HG03521 (cell line): ENCODE measurements around the gene GPR78.
"Not testable (repeated sequence)": the region's sequence is repeated elsewhere in the genome, so short reads cannot be mapped to it uniquely, and the experiment has no call there.

ENCODE experiments used
- ATAC-seq: cut with Tn5 transposase; IDR thresholded peaks from one replicate; pipeline ENCODE4 v1.9.1; 2021; ENCODE audit warnings: mild to moderate bottlenecking, moderate library complexity; ENCODE audit not compliant: unreplicated experiment

GPR78 gene

DNA sequence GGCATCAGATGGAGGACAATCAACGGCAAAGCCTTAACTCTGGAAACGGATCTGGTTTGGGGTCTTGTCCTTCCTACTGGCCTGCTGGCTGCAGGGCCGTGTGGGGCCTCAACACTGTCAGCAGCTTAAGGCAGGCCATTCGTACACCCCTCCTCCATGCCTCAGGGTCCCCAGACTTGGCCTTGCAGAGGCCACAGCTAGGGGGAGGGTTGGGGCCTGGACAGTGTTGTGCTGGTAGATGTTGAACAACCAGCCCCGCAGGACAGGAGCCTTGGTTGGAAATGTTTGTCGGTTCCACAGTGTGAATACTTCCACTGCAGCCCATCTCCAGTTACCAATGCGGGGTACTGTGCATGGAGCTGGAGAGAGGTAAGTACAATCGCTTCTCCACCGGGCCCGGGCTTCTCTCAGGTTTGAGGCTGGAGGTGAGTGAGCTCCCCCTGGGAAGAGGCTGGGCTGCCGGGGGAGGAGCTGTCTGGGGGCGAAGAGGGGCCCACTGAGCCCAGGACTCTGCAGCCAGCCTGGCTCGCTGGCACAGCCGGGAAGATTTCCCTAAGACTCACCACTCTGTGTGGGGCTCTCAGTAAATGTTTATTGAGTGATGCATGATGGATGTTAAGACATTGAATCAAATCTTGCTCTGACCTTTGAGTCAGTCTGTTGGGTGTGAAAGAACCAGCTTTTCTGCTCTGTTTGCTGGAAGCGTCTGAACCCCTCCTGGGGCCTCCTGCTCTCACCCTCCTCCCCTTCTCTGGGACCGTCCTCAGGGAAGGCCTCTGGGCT is 19.7 kb upstream of the GPR78 start:
- no peak for ATAC-seq

DNA sequence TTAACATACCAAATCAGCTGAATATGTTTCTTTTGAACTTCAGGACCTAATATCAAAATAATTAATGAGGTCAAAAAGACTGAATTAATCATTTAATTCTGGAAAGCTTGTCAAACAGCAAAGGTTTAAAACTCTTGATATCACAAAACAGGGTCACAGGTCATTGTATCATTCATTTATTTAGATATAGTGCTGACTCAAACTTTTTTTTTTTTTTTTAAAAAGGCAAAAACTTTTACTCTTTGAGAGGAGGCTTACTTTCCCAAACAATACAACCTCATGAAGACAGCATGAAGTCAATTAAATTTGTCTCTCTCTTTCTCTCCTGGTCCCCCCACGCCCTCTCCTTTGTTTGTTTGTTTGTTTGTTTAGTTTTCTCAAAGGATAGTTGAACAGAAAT is 15.6 kb upstream of the GPR78 start:
- ATAC-seq = no peak

DNA sequence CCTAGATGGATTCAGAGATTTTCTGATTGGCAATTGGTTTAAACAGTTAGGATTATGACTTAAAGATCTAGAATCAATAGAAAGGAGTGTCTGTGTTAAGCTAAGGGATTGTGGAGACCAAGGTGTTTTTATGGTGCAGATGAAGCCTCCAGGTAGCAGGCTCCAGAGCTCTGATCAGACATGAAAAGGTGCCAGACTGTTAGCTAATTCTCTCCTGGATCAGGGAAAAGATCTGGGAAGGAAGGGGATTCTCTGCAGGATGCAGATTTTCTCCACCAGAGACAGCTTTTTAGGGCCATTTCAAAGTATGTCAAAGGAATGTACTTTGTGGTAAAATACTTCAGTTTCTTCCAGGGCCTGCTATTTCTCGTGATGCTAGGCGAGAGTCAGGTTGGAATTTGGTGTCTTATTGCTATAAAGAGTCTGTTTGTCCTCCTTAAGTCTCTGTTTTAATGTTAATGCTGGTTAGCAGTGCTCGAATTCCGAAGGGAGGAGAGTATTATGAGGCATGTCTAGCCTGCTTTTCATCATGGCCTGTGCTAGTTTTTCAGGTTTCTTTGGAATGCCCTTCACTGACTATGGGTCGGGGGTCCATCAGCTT is 12.0 kb upstream of the GPR78 start:
- no peak for ATAC-seq

DNA sequence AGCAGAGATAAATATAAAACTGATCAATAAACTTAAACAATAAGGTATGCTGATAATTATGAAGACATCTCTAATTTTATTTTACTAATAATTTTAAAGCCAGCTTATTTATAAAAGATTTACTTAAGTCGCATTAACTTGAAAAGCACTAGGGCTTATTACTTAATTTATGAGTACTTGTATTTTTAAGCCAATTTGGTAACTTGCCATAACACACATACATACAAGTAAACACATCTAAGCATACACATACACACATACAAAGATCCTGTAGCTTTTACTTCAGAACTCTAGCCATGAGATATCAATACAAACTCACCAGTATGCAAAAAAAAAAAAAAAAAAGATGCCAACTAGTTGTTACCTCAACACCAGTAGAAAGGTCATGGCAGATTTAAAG is 10.0 kb upstream of the GPR78 start:
- no peak for ATAC-seq

DNA sequence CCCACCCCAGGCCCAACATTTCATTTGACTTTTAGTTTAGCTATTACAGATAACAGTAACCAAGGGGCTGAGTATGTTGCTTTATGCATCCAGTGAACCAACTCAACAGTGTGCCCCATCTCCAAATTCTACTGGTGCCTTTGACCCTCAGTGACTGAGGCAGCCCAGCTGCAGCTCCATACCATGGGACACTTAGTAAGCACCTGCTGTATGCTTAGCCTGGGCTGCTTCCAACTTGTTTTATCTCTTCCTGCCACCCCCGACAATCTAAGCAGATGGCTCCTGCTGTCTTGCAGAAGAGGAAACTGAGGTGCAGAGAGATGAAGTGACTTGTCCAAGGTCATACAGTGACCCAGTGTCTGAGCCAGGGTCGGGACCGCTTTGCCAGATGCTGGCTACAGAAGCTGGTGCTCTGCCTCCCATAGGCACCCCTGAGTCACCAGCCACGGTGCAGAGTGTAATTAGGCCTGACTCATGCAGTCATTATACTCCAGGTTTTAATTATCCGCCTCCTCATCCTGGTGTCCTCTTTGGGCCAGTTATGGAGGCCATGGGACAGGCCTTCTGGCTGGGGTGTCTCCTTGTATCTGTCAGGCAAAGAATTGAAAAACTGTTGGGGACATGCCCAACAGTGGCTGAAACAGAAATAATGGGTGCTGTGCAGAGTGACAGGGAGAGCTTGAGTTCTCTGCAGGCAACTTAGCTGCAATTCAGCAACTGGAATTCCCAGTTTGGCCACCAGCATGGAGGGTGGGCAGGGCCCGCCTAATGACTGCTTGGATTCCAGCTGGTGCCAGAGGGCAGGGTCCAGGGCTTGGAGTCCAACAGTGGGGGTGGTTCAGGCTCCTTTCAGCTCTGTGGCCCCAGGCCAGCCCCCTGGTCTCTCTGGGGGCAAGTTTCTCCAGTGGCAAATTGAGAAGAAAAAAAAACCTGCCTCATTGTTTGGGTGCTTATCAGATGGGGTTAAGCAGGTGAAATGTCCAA is 8.2 kb upstream of the GPR78 start:
- no peak for ATAC-seq

DNA sequence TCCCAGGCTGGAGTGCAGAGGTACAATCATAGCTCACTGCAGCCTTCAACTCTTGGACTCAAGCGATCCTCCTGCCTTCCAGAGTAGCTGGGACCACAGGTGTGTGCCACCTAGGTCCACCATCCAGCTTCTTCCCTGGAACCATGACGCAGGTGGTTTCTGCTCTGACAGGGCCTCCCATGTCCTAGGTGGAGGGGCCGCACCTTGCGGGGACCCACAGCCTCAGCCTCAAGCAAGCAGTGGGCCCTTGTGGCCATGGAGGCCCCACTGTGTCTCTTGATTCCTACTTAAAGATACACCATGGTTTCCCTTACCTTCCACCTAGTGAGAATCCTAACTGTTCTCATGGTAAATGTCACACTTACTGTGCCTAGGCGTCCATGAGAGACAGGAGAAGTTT is 6.9 kb upstream of the GPR78 start:
- ATAC-seq = no peak

DNA sequence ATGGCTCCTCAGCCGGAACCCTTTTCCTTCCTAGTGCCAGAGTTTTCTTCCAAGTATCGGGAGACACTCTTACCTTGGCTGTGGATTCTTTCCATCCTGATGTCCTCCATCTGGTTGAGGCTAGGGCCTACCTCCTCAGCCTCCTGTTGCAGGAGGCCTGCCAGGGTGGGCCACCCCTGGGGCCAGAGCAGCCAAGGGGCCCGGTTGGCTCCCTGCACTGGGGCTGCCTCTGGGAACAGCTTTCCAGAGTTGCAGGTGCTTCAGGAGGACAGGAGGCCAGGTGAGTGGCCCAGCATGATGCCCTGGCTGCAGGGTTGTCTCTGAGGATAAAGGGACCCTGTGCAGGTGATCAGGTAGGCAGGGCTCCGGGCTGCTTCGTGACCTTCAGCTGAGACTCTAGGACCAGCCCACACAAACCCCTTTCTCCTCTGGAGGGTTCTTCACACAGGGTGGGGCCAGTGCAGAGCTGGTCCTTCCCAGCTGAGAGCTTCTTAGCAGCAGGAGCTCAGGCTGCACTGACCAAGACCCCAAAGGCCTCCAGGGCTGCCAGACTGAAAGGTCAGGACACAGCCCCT is 5.3 kb upstream of the GPR78 start:
- no peak for ATAC-seq

DNA sequence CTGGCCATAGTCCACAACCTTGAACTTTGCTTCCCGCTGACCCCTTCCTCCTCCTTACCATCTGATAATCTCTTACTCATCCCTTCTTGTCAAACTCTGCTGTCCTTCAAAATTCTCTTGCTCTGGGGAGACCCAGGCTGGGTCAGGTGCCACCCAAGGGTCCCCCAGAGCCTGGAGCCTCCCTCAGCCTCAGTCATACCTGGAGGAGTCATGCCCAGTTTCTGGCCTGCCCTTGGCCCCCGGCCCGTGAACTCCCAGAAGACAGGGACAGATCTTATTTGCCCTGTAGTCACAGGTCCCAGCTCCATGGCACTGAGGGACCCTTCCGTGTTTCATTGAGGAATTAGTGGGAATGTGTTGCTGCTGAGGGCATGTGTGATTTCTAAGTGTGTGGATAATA is 4.7 kb upstream of the GPR78 start:
- no peak for ATAC-seq

DNA sequence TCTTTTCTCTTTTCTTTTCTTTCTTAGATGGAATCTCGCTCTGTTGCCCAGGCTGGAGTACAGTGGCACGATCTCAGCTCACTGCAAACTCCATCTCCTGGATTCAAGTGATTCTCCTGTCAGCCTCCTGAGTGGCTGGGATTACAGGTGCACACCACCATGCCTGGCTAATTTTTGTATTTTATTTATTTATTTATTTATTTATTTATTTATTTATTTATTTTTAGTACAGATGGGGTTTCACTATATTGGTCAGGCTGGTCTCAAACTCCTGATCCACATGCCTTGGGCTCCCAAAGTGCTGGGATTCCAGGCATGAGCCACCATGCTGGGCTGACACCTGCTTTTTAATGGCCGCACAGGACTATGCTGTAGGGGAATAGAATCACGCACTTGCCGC is 3.6 kb upstream of the GPR78 start:
- ATAC-seq = not testable (repeated sequence)

DNA sequence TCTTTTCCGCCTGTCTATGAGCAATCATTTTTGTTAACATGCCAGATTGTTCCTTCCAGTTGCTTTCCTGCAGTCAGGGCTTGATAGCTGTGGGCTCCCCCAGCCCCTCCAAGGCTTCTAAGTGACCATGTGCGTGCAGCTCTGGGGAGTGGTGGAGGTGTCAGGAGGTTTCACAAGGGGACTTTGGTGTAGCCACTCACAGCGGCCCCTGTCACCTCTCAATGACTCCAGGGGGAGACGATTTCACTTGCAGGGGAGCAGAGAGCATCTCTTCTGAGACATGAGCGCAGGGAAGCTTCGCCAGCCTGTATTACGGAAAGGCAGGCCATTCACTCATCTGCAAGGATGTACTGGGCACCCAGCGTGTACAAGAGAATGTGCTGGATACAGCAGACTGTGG is 3.1 kb upstream of the GPR78 start:
- no peak for ATAC-seq

DNA sequence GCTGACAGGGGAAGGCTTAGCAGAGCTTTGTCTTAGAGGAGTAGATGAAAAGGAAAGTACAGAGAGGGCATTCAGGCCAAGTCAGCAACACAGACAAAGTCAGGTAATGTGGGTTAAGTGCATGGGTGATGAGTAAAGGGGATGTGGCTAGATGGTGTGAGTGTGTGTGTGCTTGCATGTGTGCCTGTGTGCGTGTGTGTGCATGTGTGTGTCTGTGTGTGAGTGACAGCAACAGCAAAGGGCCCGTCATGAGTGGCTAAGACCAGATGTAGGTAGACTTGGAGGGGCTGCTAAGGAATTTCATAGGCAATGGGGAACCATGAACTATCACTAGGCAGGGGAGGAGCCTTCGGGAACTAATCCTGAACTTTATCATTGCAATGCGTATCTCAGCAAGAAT is 2.2 kb upstream of the GPR78 start:
- ATAC-seq = no peak

DNA sequence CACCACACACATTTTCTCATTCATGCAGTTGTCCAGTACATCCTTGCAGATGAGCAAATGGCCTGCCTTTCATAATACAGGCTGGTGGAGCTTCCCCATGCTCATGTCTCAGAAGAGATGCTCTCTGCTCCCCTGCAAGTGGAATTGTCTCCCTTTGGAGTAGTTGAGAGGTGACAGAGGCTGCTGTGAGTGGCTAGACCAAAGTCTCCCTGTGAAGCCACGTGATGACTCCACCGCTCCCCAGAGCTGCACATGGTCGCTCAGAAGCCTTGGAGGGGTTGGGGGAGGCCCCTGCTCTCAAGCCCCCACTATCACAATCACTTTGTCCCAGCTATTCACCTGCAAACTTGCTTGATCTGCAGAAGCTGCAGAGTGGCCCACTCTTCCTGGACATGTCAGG is 1.5 kb upstream of the GPR78 start:
- no peak for ATAC-seq

DNA sequence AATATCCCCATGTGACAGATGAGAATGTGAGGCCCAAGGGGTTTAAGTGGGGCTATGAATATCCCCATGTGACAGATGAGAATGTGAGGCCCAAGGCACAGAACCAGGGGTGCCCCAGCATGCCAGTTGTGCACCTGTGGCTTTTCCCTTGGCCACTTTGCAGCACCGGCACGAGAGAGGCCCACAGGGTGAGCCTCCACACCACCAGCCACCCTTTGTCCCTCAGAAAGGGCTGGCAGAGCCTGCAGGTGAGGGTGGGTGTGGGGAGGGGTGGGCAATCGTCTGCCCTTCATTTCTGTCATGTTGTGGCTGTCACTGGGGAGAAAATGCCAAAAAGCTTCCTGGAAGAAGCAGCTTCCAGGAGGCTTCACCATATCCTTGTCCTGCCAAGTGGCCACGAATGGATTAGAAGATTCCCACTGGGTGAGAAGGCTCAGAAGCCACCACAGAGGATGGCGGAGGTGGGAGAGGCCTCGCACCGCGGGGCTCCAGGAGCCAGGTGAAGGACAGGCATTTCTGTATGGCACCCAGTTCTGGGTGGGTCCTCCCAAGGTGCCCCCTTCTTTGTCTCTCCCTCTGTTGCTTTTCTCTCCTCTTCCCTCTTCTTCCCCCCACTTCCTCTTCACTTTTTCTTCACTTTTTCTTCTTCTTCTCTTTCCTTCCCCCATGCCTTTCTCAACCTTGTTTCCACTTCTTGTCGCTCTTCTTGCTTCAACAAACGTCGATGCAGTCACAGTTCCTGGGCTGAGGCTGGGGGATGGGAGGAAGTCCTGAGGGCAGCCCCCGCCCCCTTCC is 469 bp upstream of the GPR78 start:
- no peak for ATAC-seq

DNA sequence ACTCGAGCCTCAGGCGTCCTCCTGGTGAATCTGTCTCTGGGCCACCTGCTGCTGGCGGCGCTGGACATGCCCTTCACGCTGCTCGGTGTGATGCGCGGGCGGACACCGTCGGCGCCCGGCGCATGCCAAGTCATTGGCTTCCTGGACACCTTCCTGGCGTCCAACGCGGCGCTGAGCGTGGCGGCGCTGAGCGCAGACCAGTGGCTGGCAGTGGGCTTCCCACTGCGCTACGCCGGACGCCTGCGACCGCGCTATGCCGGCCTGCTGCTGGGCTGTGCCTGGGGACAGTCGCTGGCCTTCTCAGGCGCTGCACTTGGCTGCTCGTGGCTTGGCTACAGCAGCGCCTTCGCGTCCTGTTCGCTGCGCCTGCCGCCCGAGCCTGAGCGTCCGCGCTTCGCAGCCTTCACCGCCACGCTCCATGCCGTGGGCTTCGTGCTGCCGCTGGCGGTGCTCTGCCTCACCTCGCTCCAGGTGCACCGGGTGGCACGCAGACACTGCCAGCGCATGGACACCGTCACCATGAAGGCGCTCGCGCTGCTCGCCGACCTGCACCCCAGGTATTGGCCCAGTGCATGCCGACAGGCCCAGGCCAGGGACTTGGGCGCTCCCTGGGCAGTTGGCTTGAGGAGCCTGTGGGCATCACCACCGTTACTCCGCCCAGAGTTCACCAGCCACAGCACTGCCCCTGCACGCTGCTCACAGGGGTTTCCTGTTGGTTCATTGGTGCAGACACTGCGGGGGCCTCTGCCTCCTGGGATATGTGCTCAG is 1.1 kb downstream of the GPR78 start:
- no peak for ATAC-seq

DNA sequence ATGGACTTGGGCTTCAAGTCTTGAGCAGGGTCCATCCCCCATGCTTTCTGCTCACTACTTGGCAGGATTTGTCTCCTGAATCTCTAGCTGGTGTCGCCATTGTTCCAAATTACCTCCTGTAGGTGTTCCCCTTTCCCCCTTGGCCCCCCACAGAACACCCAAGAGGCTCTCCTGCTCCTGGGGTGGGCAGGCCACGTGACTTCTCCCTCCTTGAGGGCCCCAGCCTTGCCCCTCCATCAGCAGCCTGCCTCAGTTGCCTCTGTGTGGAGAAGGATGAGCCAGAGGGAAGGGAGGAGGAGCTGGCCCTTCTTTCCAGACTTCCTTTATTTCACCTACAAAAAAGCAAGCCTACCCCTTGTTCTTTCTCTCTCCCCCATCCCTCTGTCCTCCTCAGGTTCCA is 1.8 kb downstream of the GPR78 start:
- no peak for ATAC-seq

DNA sequence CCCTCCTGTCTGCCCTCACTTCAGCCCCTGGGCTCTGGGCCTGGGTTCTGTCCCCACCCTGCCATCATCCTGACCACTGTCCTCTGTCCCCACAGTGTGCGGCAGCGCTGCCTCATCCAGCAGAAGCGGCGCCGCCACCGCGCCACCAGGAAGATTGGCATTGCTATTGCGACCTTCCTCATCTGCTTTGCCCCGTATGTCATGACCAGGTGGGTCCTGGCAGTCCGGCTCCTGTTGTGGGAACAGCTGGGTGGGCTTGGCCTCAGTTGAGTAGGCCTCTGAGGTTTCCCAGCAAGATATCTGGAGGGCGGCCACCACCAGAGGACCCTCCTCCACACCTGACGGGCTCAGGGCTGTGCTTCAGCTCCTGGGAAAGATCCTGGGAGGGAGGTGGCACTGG is 2.2 kb downstream of the GPR78 start:
- ATAC-seq = no peak

DNA sequence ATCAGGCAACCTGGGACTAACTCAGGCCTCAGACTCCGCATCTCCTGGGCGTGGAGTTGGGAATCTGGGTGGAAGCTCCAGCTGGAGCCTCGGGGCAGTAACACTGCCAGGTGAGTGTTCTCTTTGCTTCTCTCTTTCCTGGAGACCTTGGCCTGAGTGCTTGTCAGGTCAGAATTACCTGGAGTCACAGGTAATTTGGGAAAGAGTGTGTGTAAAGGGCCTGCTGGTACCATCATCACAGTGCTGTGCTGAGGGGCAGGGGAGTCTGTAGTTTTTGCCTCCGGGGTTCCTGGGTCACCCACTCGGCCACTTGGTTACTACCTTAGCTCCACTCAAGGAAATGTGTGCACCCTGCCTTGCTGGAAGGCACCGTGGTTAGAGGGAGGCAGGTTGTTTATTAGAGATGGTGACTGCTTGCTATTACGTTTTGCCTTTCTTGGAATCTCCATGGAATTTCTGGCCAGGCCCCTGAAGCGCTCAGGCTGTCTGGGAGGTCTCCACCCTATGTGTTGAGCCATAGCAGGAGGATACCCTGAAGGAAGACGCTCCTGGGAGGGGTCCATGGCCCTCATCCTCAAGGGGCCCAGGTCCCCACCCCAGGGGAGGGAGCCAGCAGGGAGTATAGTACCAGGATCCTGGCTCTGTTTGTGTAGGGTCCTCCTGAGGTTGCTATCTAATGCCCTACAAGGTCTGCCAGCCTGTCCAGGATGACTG is 2.9 kb downstream of the GPR78 start:
- no peak for ATAC-seq

DNA sequence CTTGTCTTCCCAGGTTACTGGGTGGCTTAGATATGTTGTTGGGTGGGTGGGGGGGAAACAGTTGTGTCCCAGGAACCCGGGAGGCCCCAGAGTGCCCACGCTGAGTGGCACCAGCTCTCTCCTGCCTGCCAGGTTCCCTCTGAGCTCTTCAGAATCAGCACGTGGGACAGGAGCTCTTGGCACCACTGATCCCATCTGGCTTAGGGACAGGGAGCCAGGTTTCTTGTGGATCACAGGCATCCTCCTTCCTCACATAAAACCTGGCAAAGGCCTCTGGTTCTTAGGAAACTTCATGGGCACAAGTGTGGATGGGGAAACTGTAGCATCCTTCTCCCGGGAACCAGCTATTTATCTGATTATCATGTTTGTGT is 3.4 kb downstream of the GPR78 start:
- no peak for ATAC-seq

DNA sequence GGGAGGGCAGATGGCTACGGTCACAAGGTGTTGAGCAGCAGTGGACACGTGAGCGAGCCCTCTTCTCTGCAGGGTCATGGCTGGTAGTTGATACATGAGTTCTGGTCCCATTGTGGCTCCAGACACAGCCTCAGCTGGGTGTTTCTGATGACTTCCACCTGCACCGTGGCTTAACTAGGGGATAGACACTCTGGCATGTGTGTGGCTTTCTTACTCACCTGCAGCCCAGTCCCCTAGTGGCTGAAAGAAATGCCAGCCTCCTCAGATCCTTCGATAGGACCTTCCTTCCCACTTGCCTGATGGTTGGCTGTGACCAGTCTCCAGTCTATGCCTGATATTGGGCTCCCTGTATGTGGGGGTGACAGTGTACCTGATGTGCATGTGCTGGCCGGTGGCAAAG is 5.0 kb downstream of the GPR78 start:
- ATAC-seq = no peak
